OCI-LY3 (cell line): ENCODE results near the gene KRT81.

Experiments
- EZH2phosphoT487 ChIP-seq: fragments of 200-600 bp; shearing (Covaris generic); IDR thresholded peaks from 2 replicates; pipeline ENCODE4 v1.6.1; 2018; ENCODE audit warnings: antibody characterized with exemption, mixed run types, low read depth
- TF ChIP-seq, protein P1 (sequence below): fragments of 200-600, 300-600 bp; sonication (generic); IDR thresholded peaks from 2 replicates; pipeline ENCODE4 v1.5.1; 2014; ENCODE audit warnings: antibody characterized with exemption, low read length, low read depth

DNA sequence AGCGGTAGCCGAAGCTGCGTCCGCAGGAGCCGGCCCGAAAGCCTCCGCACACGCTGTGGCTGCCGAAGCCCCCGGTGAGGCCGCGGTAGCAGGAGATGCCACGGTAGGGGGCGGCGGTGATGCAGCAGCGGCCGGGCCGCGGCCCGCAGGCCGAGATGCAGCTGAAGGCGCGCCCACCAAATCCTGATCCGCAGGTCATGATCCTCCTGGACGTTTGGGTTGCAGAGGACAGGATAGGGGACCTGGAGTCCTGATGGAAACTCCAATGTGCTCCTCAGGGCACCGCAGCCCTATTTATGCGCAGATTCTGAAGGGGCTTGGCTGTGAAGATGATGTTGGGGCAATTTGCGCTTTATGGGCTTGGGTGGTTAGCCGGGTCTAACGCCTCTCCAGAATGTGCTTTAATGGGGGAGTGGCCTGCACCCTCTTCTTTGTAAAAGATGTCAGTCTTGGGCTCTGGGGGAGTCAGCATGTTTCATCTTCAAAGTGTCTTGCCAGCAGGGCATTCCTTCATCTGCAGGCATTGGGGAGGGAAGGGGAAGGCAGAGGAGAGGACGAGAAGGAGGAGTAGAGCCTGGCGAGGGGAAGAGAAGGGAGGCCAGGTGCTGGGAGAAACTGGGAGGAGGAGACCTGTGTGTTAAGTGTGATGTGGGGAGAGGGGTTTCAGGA is at the start of gene KRT81:
- TF ChIP-seq, protein P1, sequence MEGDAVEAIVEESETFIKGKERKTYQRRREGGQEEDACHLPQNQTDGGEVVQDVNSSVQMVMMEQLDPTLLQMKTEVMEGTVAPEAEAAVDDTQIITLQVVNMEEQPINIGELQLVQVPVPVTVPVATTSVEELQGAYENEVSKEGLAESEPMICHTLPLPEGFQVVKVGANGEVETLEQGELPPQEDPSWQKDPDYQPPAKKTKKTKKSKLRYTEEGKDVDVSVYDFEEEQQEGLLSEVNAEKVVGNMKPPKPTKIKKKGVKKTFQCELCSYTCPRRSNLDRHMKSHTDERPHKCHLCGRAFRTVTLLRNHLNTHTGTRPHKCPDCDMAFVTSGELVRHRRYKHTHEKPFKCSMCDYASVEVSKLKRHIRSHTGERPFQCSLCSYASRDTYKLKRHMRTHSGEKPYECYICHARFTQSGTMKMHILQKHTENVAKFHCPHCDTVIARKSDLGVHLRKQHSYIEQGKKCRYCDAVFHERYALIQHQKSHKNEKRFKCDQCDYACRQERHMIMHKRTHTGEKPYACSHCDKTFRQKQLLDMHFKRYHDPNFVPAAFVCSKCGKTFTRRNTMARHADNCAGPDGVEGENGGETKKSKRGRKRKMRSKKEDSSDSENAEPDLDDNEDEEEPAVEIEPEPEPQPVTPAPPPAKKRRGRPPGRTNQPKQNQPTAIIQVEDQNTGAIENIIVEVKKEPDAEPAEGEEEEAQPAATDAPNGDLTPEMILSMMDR, result no peak
- TF ChIP-seq EZH2phosphoT487, result no peak
